Activated CD8-positive, alpha-beta T cell treated with anti-CD3 and anti-CD28 coated beads for 36 hours (primary cell): ENCODE data around the gene DIO1. TPM values are rescaled to one million over a fixed set of nuclear protein-coding genes. Genes with fewer than 3 reads are reported as not detected.

Experiments
- ATAC-seq: fragments of 200-7000 bp; cut with Tn5 transposase; one replicate; pipeline ENCODE4 v1.10.0; 2021; ENCODE audit warnings: mild to moderate bottlenecking, moderate library complexity
- CTCF ChIA-PET: fragments of 350-600 bp; sonication (Branson Sonifier 250); formaldehyde crosslinking; loops from one replicate; lab custom pipeline; 2021; ENCODE audit warnings: antibody characterized with exemption; lab: Charles Lee
- POLR2A ChIA-PET: fragments of 350-600 bp; sonication (Branson Sonifier 250); formaldehyde crosslinking; loops from one replicate; lab custom pipeline; 2021; ENCODE audit warnings: antibody characterized with exemption; lab: Charles Lee
- DNase-seq: peaks from one replicate; pipeline ENCODE4 v3.0.0-alpha.2; 2020
- H3K27ac Mint-ChIP-seq: one replicate; pipeline ENCODE4 v1.8.0; 2021; ENCODE audit warnings: mild to moderate bottlenecking, mixed read lengths
- H3K27me3 Mint-ChIP-seq: one replicate; pipeline ENCODE4 v1.8.0; 2021; ENCODE audit warnings: mixed read lengths
- H3K36me3 Mint-ChIP-seq: one replicate; pipeline ENCODE4 v1.8.0; 2021; ENCODE audit warnings: low read depth, mixed read lengths
- H3K4me1 Mint-ChIP-seq: one replicate; pipeline ENCODE4 v1.8.0; 2021; ENCODE audit warnings: low read depth, mixed read lengths
- H3K4me3 Mint-ChIP-seq: one replicate; pipeline ENCODE4 v1.8.0; 2021; ENCODE audit warnings: mild to moderate bottlenecking, moderate library complexity, mixed read lengths
- H3K9me3 Mint-ChIP-seq: one replicate; pipeline ENCODE4 v1.8.0; 2021; ENCODE audit warnings: mixed read lengths
- intact Hi-C: fragments of 100-400 bp; cut with micrococcal nuclease; formaldehyde crosslinking; loops from one replicate; pipeline ENCODE4 v1.10.0; 2022
- total RNA-seq, 2 experiments: library from RNA; stranded (reverse); gene quantifications; one replicate each; pipeline ENCODE4 v1.2.3, GENCODE V29; 2021
- TF ChIP-seq, protein P1 (sequence below): fragments of 200-600 bp; IDR thresholded peaks from one replicate; pipeline ENCODE4 v1.8.0; 2022; ENCODE audit warnings: antibody characterized with exemption, mild to moderate bottlenecking

DIO1 gene
- total RNA-seq, 2 experiments from 2014 or later, result not detected

GRCh38 chr1:53860967-53861411, 33.0 kb upstream of the DIO1 start:
- no peak overlapping the region for H3K27ac Mint-ChIP-seq
- peak; percentile 80 for ATAC-seq
- no peak overlapping the region for H3K4me3 Mint-ChIP-seq
- no peaks in the 10 kb centered on the region for H3K9me3 Mint-ChIP-seq
- intact Hi-C loops, result loop anchor here (5.0 kb wide), 1 partner anchor 96 kb away; no protein-coding TSS in a partner anchor
- peak; percentile 60 for DNase-seq
- no peaks in the 10 kb centered on the region for H3K27me3 Mint-ChIP-seq
- TF ChIP-seq, protein P1, sequence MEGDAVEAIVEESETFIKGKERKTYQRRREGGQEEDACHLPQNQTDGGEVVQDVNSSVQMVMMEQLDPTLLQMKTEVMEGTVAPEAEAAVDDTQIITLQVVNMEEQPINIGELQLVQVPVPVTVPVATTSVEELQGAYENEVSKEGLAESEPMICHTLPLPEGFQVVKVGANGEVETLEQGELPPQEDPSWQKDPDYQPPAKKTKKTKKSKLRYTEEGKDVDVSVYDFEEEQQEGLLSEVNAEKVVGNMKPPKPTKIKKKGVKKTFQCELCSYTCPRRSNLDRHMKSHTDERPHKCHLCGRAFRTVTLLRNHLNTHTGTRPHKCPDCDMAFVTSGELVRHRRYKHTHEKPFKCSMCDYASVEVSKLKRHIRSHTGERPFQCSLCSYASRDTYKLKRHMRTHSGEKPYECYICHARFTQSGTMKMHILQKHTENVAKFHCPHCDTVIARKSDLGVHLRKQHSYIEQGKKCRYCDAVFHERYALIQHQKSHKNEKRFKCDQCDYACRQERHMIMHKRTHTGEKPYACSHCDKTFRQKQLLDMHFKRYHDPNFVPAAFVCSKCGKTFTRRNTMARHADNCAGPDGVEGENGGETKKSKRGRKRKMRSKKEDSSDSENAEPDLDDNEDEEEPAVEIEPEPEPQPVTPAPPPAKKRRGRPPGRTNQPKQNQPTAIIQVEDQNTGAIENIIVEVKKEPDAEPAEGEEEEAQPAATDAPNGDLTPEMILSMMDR, result peak; percentile 95
- peaks cover 11% of the 10 kb centered on the region for H3K36me3 Mint-ChIP-seq
- ChIA-PET POLR2A (interaction anchor here (0.8 to 1.0 kb wide), 3 partner anchors 12 to 87 kb away, joined by 3 to 4 read pairs (median 3); partner anchors contain the start of gene NDC1), CTCF (interaction anchor here (0.8 to 10.7 kb wide), 54 partner anchors 9 to 248 kb away, joined by 3 to 146 read pairs (median 5); partner anchors contain the start of genes IFT25, LDLRAD1, LRRC42 and NDC1)
- H3K4me1 Mint-ChIP-seq, result peaks cover 4% of the 10 kb centered on the region

- Mint-ChIP-seq H3K9me3 (no peaks in the 10 kb centered on the region), H3K27me3 (no peaks in the 10 kb centered on the region), H3K4me3 (no peak overlapping the region), H3K36me3 (peaks cover 7% of the 10 kb centered on the region), H3K4me1 (peaks cover 4% of the 10 kb centered on the region), H3K27ac (no peak overlapping the region)
- intact Hi-C loops, result loop anchor here (5.0 kb wide), 1 partner anchor 95 kb away; no protein-coding TSS in a partner anchor
- ChIA-PET CTCF (interaction anchor here (0.9 to 10.7 kb wide), 7 partner anchors 9 to 221 kb away, joined by 3 to 146 read pairs (median 16); partner anchors contain the start of genes IFT25 and LRRC42), POLR2A (no interaction called here)
- TF ChIP-seq, protein P1, result no peak
- DNase-seq, result no peak
- no peak for ATAC-seq
These were observed 31.5 kb upstream of the DIO1 start for GRCh38 chr1:53862507-53862906.

DNA sequence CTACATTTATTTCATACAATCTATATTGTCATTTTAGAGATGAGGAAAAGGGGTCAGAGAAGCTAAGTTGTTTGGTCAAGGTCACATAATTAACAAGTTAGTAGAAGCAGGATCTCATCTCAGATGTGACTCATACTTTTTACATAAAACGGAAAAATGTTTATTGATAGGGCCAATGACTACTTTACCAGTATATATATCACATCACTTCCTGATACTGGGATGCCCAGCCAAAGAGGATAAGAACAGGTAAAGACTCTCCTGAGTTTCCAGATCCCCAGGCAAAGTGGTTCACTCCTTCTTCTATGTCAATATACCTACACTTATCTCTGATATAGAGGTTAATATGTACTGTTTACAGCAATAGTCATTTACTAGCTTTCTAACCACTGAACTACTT, 25.4 kb upstream of the DIO1 start:
- Mint-ChIP-seq H3K4me1 (no peaks in the 10 kb centered on the region), H3K27me3 (no peaks in the 10 kb centered on the region), H3K27ac (no peak overlapping the region), H3K4me3 (no peak overlapping the region), H3K36me3 (peaks cover 6% of the 10 kb centered on the region), H3K9me3 (no peaks in the 10 kb centered on the region)
- ChIA-PET CTCF (interaction anchor here (0.9 to 6.9 kb wide), 6 partner anchors 8 to 1153 kb away, joined by 3 to 68 read pairs (median 8); partner anchors contain the start of gene IFT25), POLR2A (interaction anchor here (0.9 kb wide), 1 partner anchor 75 kb away, joined by 3 read pairs; no protein-coding TSS in a partner anchor)
- TF ChIP-seq, protein P1, result no peak
- no peak for ATAC-seq
- no peak for DNase-seq
- intact Hi-C loops, result no loop called here

GRCh38 chr1:53869454-53870117, 24.4 kb upstream of the DIO1 start:
- H3K4me3 Mint-ChIP-seq, result no peak overlapping the region
- H3K9me3 Mint-ChIP-seq, result no peaks in the 10 kb centered on the region
- no peak overlapping the region for H3K27ac Mint-ChIP-seq
- no peak for DNase-seq
- POLR2A ChIA-PET, result interaction anchor here (0.9 kb wide), 1 partner anchor 74 kb away, joined by 3 read pairs; no protein-coding TSS in a partner anchor
- no peak for ATAC-seq
- no peaks in the 10 kb centered on the region for H3K27me3 Mint-ChIP-seq
- no peaks in the 10 kb centered on the region for H3K4me1 Mint-ChIP-seq
- intact Hi-C loops, result no loop called here
- TF ChIP-seq, protein P1, result no peak
- peaks cover 6% of the 10 kb centered on the region for H3K36me3 Mint-ChIP-seq
- CTCF ChIA-PET, result interaction anchor here (0.9 to 6.9 kb wide), 6 partner anchors 9 to 90 kb away, joined by 4 to 68 read pairs (median 9); partner anchors contain the start of gene IFT25
